SK-N-SH (cell line): ENCODE data around the gene FLYWCH2. TPM values are rescaled to one million over a fixed set of nuclear protein-coding genes. Genes with fewer than 3 reads are reported as not detected.

ENCODE experiments used
- CTCF ChIA-PET: fragments of 300-600, 350-600 bp; formaldehyde crosslinking; extraction: SDS; loops from one replicate; lab custom pipeline; 2021; lab: Yijun Ruan, JAX
- POLR2A ChIA-PET: fragments of 350-600 bp; sonication (Branson Sonifier 250); formaldehyde crosslinking; extraction: SDS; loops from one replicate; lab custom pipeline; 2020; ENCODE audit warnings: antibody characterized with exemption, inconsistent platforms; lab: Yijun Ruan, JAX
- DNase-seq: peaks from one replicate; pipeline ENCODE4 v3.0.0; 2012
- H2AFZ ChIP-seq: fragments of 200-600 bp; sonication (generic); 2 replicates; pipeline ENCODE4 v1.8.1; 2016; ENCODE audit warnings: antibody characterized with exemption, mild to moderate bottlenecking, low read depth
- H3F3A ChIP-seq: fragments of 200-600 bp; sonication (generic); replicated peaks from 2 replicates; pipeline ENCODE3; 2016; ENCODE audit warnings: antibody characterized with exemption, mild to moderate bottlenecking; ENCODE audit not compliant: insufficient read depth
- H3K27ac ChIP-seq, 2 experiments: fragments of 200-500 bp in 1 of 2; fragments of 200-600 bp in 1 of 2; sonication (Bioruptor generic) in 1 of 2; sonication (generic), shearing (Covaris generic) in 1 of 2; 2 replicates each; pipeline versions ENCODE4 v1.5.1 to v1.6.1; 2014 to 2016; ENCODE audit warnings: low read depth in 2 of 2, inconsistent platforms in 1 of 2, low read length in 1 of 2, mild to moderate bottlenecking in 1 of 2, mixed read lengths in 1 of 2
- H3K27me3 ChIP-seq: fragments of 200-600 bp; sonication (generic), shearing (Covaris generic); 2 replicates; pipeline ENCODE4 v1.6.1; 2016; ENCODE audit warnings: mixed run types; ENCODE audit not compliant: insufficient read depth
- H3K36me3 ChIP-seq, 2 experiments: fragments of 200-500 bp in 1 of 2; fragments of 200-600 bp in 1 of 2; sonication (Bioruptor generic) in 1 of 2; sonication (generic) in 1 of 2; replicated peaks in 1 of 2; 2 replicates each; pipeline versions ENCODE3 to v1.5.1; 2014 to 2016; ENCODE audit warnings: low read length in 1 of 2, mild to moderate bottlenecking in 1 of 2; ENCODE audit not compliant: insufficient read depth in 2 of 2, control insufficient read depth in 1 of 2
- H3K4me1 ChIP-seq, 2 experiments: fragments of 200-500 bp in 1 of 2; fragments of 200-600 bp in 1 of 2; sonication (Bioruptor generic) in 1 of 2; sonication (generic), shearing (Covaris generic) in 1 of 2; 2 replicates each; pipeline versions ENCODE4 v1.5.1 to v1.6.1; 2014 to 2016; ENCODE audit warnings: low read depth in 1 of 2, low read length in 1 of 2, mixed run types in 1 of 2; ENCODE audit not compliant: insufficient read depth in 2 of 2, control insufficient read depth in 1 of 2
- H3K4me2 ChIP-seq: fragments of 200-600 bp; sonication (generic), shearing (Covaris generic); 2 replicates; pipeline ENCODE4 v1.6.1; 2017; ENCODE audit warnings: mixed run types
- H3K4me3 ChIP-seq, 2 experiments: fragments of 200-500 bp in 1 of 2; fragments of 200-600 bp in 1 of 2; sonication (Bioruptor generic) in 1 of 2; sonication (generic), shearing (Covaris generic) in 1 of 2; 2 replicates each; pipeline versions ENCODE4 v1.5.1 to v1.8.1; 2014 to 2016; ENCODE audit warnings: low read depth in 2 of 2, inconsistent platforms in 1 of 2, low read length in 1 of 2, mild to moderate bottlenecking in 1 of 2, mixed read lengths in 1 of 2, moderate library complexity in 1 of 2
- H3K79me2 ChIP-seq: fragments of 200-600 bp; sonication (generic); 2 replicates; pipeline ENCODE4 v1.8.1; 2017; ENCODE audit warnings: mild to moderate bottlenecking; ENCODE audit not compliant: insufficient read depth
- H3K9ac ChIP-seq: fragments of 200-600 bp; sonication (generic); 2 replicates; pipeline ENCODE4 v1.6.1; 2017; ENCODE audit warnings: mixed run types
- H3K9me2 ChIP-seq: fragments of 200-600 bp; sonication (generic); 2 replicates; pipeline ENCODE4 v1.6.1; 2017; ENCODE audit warnings: mixed run types
- H3K9me3 ChIP-seq: fragments of 200-600 bp; sonication (generic); 2 replicates; pipeline ENCODE4 v1.6.1; 2017; ENCODE audit warnings: mixed run types, mild to moderate bottlenecking, moderate library complexity
- H4K20me1 ChIP-seq: fragments of 200-600 bp; sonication (generic); 2 replicates; pipeline ENCODE4 v1.6.1; 2017; ENCODE audit warnings: mild to moderate bottlenecking, mixed run types; ENCODE audit not compliant: insufficient read depth
- EP300 ChIP-seq, 2 experiments: IDR thresholded peaks; 2 replicates each; pipeline versions ENCODE4 v1.4.0 to v1.6.1; 2012; ENCODE audit warnings: borderline replicate concordance in 1 of 2, low read depth in 1 of 2, low read length in 1 of 2
- FOXJ3 ChIP-seq: sonication (generic); formaldehyde crosslinking; IDR thresholded peaks from 2 replicates; pipeline ENCODE4 v1.5.1; 2020; ENCODE audit warnings: mild to moderate bottlenecking, missing genetic modification reagents
- GATA2 ChIP-seq: sonication (generic); formaldehyde crosslinking; IDR thresholded peaks from 2 replicates; pipeline ENCODE4 v1.5.0; 2020; ENCODE audit warnings: mild to moderate bottlenecking, missing genetic modification reagents
- IRF3 ChIP-seq: fragments of 150-350 bp; IDR thresholded peaks from 2 replicates; pipeline ENCODE4 v1.6.1; 2016; ENCODE audit warnings: mild to moderate bottlenecking, low read depth, low read length
- MXI1 ChIP-seq: IDR thresholded peaks from 2 replicates; pipeline ENCODE4 v1.6.1; 2012; ENCODE audit warnings: mild to moderate bottlenecking, low read depth, low read length, improper control_type of control experiment
- NFIC ChIP-seq: IDR thresholded peaks from 2 replicates; pipeline ENCODE4 v1.4.0; 2012; ENCODE audit warnings: borderline replicate concordance
- NRF1 ChIP-seq: IDR thresholded peaks from 2 replicates; pipeline ENCODE4 v1.6.1; 2012; ENCODE audit warnings: low read depth, mild to moderate bottlenecking, low read length
- PBX3 ChIP-seq: IDR thresholded peaks from 2 replicates; pipeline ENCODE4; 2012
- POLR2AphosphoS5 ChIP-seq: IDR thresholded peaks from 2 replicates; pipeline ENCODE4 v1.6.1; 2012; ENCODE audit warnings: low read depth, low read length
- RFX5 ChIP-seq: IDR thresholded peaks from 2 replicates; pipeline ENCODE4 v1.6.1; 2012; ENCODE audit warnings: mild to moderate bottlenecking, improper control_type of control experiment, low read length
- RXRA ChIP-seq: IDR thresholded peaks from 2 replicates; pipeline ENCODE4 v1.4.0; 2012; ENCODE audit warnings: low read depth, mild to moderate bottlenecking, borderline replicate concordance
- TAF1 ChIP-seq: IDR thresholded peaks from 2 replicates; pipeline ENCODE4 v1.6.1; 2012; ENCODE audit warnings: low read depth, mild to moderate bottlenecking, low read length, moderate library complexity, borderline replicate concordance
- TEAD4 ChIP-seq: IDR thresholded peaks from 2 replicates; pipeline ENCODE4 v1.4.0; 2012; ENCODE audit warnings: mild to moderate bottlenecking, borderline replicate concordance; ENCODE audit not compliant: insufficient read depth
- YY1 ChIP-seq: IDR thresholded peaks from 2 replicates; pipeline ENCODE4 v1.4.0; 2012; ENCODE audit warnings: low read depth, mild to moderate bottlenecking
- WGBS: methylation state at CpG from one replicate; pipeline ENCODE4 v1.1.6; 2017; ENCODE audit warnings: low lambda C conversion rate; 5-methylcytosine and 5-hydroxymethylcytosine counted together
- polyA plus RNA-seq, 3 experiments: library from polyadenylated mRNA; depleted of rRNA; stranded (reverse); fragments of >200 nt; gene quantifications; 2 replicates each; pipeline ENCODE4 v1.2.3, GENCODE V29; 2012
- TF ChIP-seq, protein P1 (sequence below): IDR thresholded peaks from 2 replicates; pipeline ENCODE4 v1.4.0; 2012; ENCODE audit warnings: low read depth
- TF ChIP-seq, protein P2 (sequence below): IDR thresholded peaks from 2 replicates; pipeline ENCODE4 v1.6.1; 2012; ENCODE audit warnings: mild to moderate bottlenecking, low read depth, low read length, moderate library complexity
- TF ChIP-seq, protein P3 (sequence below): fragments of 200-600 bp; sonication (generic); IDR thresholded peaks from 2 replicates; pipeline ENCODE4 v1.6.1; 2017; ENCODE audit warnings: antibody characterized with exemption, mild to moderate bottlenecking, moderate library complexity

Gene FLYWCH2
- polyA plus RNA-seq (2012; rRNA removed), result 56.4 and 64.8 TPM in 2 replicates
- 26.4 and 44.3 TPM in 2 replicates for polyA plus RNA-seq (2012; cell fraction: cytosol; rRNA removed)
- polyA plus RNA-seq (2012; cell fraction: nucleus; rRNA removed), result 29.4 and 41.7 TPM in 2 replicates

- H3K79me2 ChIP-seq, result peaks cover 36% of the 10 kb centered on the region
- H3K27me3 ChIP-seq, result no peaks in the 10 kb centered on the region
- no peaks in the 10 kb centered on the region for H3K9me2 ChIP-seq
- H3K4me3 ChIP-seq, result peak within 1 kb of the TSS; percentile 73 to 84
- H3K27ac ChIP-seq, result peak within 1 kb of the TSS; percentile 93 to 94
- H3K4me1 ChIP-seq, result peaks cover 0 to 6% of the 10 kb centered on the region in 2 experiments; a peak in 1 of 4 replicates
- ChIA-PET CTCF (interaction anchor here (0.8 to 4.1 kb wide), 10 partner anchors 10 to 247 kb away, joined by 3 to 27 read pairs (median 4); no protein-coding TSS in a partner anchor), POLR2A (interaction anchor here (0.7 to 2.8 kb wide), 10 partner anchors 10 to 163 kb away, joined by 3 to 13 read pairs (median 4); partner anchors contain the start of genes FLYWCH1 and PRSS27)
- H3K36me3 ChIP-seq, result peaks cover 0 to 4% of the 10 kb centered on the region in 2 experiments
- H4K20me1 ChIP-seq, result no peaks in the 10 kb centered on the region
- H3K9ac ChIP-seq, result peak within 1 kb of the TSS; percentile 86
- TF ChIP-seq RFX5 (peak; percentile 68), TAF1 (peak; percentile 70), NFIC (peak; percentile 62; the same call in 1 of the 2 replicates), FOXJ3 (CRISPR knock-in tag) (no peak), TEAD4 (no peak), PBX3 (peak; percentile 83), MXI1 (peak; percentile 61), EP300 (IDR thresholded peaks at IDR 0.05; ENCODE audit: borderline replicate concordance in 1 of 2, low read depth in 1 of 2, low read length in 1 of 2) (no peak; a peak in 1 of 4 replicates), POLR2AphosphoS5 (peak; percentile 59), GATA2 (CRISPR knock-in tag) (no peak), NRF1 (peak; percentile 95), IRF3 (no peak; the same call in 1 of the 2 replicates), RXRA (peak; percentile 30; the same call in 1 of the 2 replicates), YY1 (no peak; the same call in 1 of the 2 replicates)
- TF ChIP-seq, protein P1, sequence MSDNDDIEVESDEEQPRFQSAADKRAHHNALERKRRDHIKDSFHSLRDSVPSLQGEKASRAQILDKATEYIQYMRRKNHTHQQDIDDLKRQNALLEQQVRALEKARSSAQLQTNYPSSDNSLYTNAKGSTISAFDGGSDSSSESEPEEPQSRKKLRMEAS, result peak; percentile 54
- TF ChIP-seq, protein P2, sequence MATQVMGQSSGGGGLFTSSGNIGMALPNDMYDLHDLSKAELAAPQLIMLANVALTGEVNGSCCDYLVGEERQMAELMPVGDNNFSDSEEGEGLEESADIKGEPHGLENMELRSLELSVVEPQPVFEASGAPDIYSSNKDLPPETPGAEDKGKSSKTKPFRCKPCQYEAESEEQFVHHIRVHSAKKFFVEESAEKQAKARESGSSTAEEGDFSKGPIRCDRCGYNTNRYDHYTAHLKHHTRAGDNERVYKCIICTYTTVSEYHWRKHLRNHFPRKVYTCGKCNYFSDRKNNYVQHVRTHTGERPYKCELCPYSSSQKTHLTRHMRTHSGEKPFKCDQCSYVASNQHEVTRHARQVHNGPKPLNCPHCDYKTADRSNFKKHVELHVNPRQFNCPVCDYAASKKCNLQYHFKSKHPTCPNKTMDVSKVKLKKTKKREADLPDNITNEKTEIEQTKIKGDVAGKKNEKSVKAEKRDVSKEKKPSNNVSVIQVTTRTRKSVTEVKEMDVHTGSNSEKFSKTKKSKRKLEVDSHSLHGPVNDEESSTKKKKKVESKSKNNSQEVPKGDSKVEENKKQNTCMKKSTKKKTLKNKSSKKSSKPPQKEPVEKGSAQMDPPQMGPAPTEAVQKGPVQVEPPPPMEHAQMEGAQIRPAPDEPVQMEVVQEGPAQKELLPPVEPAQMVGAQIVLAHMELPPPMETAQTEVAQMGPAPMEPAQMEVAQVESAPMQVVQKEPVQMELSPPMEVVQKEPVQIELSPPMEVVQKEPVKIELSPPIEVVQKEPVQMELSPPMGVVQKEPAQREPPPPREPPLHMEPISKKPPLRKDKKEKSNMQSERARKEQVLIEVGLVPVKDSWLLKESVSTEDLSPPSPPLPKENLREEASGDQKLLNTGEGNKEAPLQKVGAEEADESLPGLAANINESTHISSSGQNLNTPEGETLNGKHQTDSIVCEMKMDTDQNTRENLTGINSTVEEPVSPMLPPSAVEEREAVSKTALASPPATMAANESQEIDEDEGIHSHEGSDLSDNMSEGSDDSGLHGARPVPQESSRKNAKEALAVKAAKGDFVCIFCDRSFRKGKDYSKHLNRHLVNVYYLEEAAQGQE, result 0 out of 2 replicates have a peak, but pooled peaks have one; percentile 15
- TF ChIP-seq, protein P3, sequence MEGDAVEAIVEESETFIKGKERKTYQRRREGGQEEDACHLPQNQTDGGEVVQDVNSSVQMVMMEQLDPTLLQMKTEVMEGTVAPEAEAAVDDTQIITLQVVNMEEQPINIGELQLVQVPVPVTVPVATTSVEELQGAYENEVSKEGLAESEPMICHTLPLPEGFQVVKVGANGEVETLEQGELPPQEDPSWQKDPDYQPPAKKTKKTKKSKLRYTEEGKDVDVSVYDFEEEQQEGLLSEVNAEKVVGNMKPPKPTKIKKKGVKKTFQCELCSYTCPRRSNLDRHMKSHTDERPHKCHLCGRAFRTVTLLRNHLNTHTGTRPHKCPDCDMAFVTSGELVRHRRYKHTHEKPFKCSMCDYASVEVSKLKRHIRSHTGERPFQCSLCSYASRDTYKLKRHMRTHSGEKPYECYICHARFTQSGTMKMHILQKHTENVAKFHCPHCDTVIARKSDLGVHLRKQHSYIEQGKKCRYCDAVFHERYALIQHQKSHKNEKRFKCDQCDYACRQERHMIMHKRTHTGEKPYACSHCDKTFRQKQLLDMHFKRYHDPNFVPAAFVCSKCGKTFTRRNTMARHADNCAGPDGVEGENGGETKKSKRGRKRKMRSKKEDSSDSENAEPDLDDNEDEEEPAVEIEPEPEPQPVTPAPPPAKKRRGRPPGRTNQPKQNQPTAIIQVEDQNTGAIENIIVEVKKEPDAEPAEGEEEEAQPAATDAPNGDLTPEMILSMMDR, result no peak
- 1% methylated on average over 45 of the region's 73 CpGs for WGBS
- H3F3A ChIP-seq, result peaks cover 12% of the 10 kb centered on the region
- peak within 1 kb of the TSS; percentile 96 for H2AFZ ChIP-seq
- no peaks in the 10 kb centered on the region for H3K9me3 ChIP-seq
- peak within 1 kb of the TSS; percentile 90 for H3K4me2 ChIP-seq
- peak; percentile 95 for DNase-seq
These were observed at the start of gene FLYWCH2 for GRCh38 chr16:2882650-2883457. FLYWCH2 (plus strand) TSS chr16:2883215; CDS start chr16:2896450, 13,235 bp downstream.
